Mammary epithelial cell (primary cell): ENCODE results near the gene GRHL3.

Experiments used
- EZH2 ChIP-seq: IDR thresholded peaks from 2 replicates; pipeline ENCODE4 v1.6.1; 2012; ENCODE audit warnings: low read length, inconsistent platforms, borderline replicate concordance
- TF ChIP-seq, protein P1 (sequence below), 2 donors: IDR thresholded peaks in 1 of 2; conservative IDR thresholded peaks in 1 of 2; 2 replicates each; pipeline ENCODE4 v1.5.1; 2011 to 2012; ENCODE audit warnings: inconsistent platforms in 2 of 2, low read length in 2 of 2, mild to moderate bottlenecking in 2 of 2, control low read depth in 1 of 2, low read depth in 1 of 2; ENCODE audit not compliant: insufficient read depth in 1 of 2; ENCODE audit errors: extremely low read depth in 1 of 2

DNA sequence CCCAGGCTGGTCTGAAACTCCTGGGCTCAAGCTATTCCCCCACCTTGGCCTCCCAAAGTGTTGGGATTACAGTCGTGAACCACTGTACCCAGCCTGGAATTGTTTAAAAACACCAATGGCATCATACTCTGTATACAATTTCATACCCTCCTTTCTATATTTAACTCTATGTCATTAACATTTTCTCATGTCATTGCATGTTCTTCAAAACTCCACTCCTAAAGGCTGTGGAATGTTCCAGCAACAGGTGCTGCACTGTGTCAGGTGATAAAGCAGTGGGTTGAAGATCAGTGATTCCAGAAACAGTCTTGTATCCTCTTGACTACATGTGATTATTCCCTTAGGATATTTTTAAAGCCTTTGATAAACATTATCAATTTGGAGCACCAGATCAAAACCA is 36.7 kb upstream of the GRHL3 start:
- TF ChIP-seq, protein P1, sequence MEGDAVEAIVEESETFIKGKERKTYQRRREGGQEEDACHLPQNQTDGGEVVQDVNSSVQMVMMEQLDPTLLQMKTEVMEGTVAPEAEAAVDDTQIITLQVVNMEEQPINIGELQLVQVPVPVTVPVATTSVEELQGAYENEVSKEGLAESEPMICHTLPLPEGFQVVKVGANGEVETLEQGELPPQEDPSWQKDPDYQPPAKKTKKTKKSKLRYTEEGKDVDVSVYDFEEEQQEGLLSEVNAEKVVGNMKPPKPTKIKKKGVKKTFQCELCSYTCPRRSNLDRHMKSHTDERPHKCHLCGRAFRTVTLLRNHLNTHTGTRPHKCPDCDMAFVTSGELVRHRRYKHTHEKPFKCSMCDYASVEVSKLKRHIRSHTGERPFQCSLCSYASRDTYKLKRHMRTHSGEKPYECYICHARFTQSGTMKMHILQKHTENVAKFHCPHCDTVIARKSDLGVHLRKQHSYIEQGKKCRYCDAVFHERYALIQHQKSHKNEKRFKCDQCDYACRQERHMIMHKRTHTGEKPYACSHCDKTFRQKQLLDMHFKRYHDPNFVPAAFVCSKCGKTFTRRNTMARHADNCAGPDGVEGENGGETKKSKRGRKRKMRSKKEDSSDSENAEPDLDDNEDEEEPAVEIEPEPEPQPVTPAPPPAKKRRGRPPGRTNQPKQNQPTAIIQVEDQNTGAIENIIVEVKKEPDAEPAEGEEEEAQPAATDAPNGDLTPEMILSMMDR (conservative IDR thresholded peaks at IDR 0.05 in 1 of 2, IDR thresholded peaks at IDR 0.05 in 1 of 2; ENCODE audit: extremely low read depth in 1 of 2, insufficient read depth in 1 of 2, low read depth in 1 of 2, low read length in 2 of 2), result no peak
- TF ChIP-seq EZH2, result no peak
